ENCODE measurements around the gene CTNND2. TPM values are rescaled to one million over a fixed set of nuclear protein-coding genes. Genes with fewer than 3 reads are reported as not detected.

Gene CTNND2
- total and polyA plus RNA-seq, 10 of the 15 experiments (the other 5 are each of a cell fraction or from before 2014, with no cell fraction given): 0.02 to 0.16 (median 0.04) TPM; not detected in 7

DNA sequence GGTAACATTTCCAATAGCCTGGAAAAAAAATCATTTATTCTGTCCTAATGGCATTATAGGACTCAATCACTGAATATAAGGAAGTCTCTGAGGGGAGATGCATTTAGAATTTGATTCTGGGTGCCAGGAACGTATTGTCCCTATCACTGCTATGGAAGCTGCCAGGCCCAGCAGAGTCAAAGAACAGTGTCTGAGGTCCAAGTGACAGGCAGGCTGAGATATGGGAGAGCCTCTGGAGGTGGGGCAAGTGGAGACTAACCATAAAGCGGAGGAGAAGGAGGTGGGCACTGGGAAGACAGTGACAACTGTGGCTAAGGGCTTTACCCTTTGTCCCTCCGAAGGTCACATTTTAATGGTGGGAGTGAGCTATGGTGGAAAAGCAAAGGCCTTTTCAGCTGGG is 505.5 kb downstream of the CTNND2 start:
- no peak overlapping the region for H3K27ac ChIP-seq (ENCODE audit: control insufficient read depth, insufficient read depth)
- no peaks in the 10 kb centered on the region for H3K9me3 ChIP-seq (replicated peaks; ENCODE audit: control insufficient read depth, insufficient read depth, low read length)
- no peaks in the 10 kb centered on the region for H3K36me3 ChIP-seq (ENCODE audit: control insufficient read depth in 2 of 2, insufficient read depth in 2 of 2, low read length in 1 of 2)
- no peak for DNase-seq (ENCODE audit: low read depth, low spot score)
- H3K9ac ChIP-seq (ENCODE audit: control insufficient read depth, insufficient read depth, low read length): no peak overlapping the region
- SMC1A ChIA-PET (ENCODE audit: uncharacterized antibody, unreplicated experiment): no interaction called here
- no peak for ATAC-seq
- RAD21 ChIA-PET (ENCODE audit: unreplicated experiment): no interaction called here
- H2AFZ ChIP-seq (ENCODE audit: control insufficient read depth, low read depth, low read length): no peak overlapping the region
- WGBS (ENCODE audit: insufficient coverage, insufficient replicate concordance, low lambda C conversion rate, missing lambda C conversion rate): 21% methylated on average over 3 of the region's 3 CpGs
- H3K27me3 ChIP-seq (replicated peaks in 1 of 2; ENCODE audit: control insufficient read depth in 2 of 2, insufficient read depth in 2 of 2, low read length in 1 of 2): no peaks in the 10 kb centered on the region
- no peak overlapping the region for H3K4me2 ChIP-seq (ENCODE audit: control insufficient read depth, insufficient read depth)
- H3K4me3 ChIP-seq: no peak overlapping the region
- CTCF ChIA-PET: no interaction called here
- no peaks in the 10 kb centered on the region for H3K79me2 ChIP-seq (ENCODE audit: control insufficient read depth, insufficient read depth, low read length)
- no peak for FAIRE-seq
- no TSS peak for BruUV-seq (replicated peaks)
- in situ Hi-C loops (cut with MboI) (no loop called here), intact Hi-C loops (cut with micrococcal nuclease; ENCODE audit: unreplicated experiment) (no loop called here)
- POLR2A ChIA-PET: interaction anchor here (0.6 kb wide), 1 partner anchor 46 kb away, joined by 4 read pairs; no protein-coding TSS in a partner anchor
- no peaks in the 10 kb centered on the region for H3K4me1 ChIP-seq (ENCODE audit: control insufficient read depth, insufficient read depth, low read length)
- no peaks in the 10 kb centered on the region for H4K20me1 ChIP-seq (ENCODE audit: control insufficient read depth, insufficient read depth)
- TF ChIP-seq HCFC1 (IDR thresholded peaks at IDR 0.05; ENCODE audit: low read length): no peak
- no peak for TF ChIP-seq ZBTB11 (CRISPR knock-in tag; IDR thresholded peaks at IDR 0.05)
- no peak for TF ChIP-seq RUNX3 (IDR thresholded peaks at IDR 0.05; ENCODE audit: low read length)
- no peak for TF ChIP-seq DPF2 (IDR thresholded peaks at IDR 0.05)
- TF ChIP-seq ZBTB4 (CRISPR knock-in tag; IDR thresholded peaks at IDR 0.05): no peak
- TF ChIP-seq, protein P1, sequence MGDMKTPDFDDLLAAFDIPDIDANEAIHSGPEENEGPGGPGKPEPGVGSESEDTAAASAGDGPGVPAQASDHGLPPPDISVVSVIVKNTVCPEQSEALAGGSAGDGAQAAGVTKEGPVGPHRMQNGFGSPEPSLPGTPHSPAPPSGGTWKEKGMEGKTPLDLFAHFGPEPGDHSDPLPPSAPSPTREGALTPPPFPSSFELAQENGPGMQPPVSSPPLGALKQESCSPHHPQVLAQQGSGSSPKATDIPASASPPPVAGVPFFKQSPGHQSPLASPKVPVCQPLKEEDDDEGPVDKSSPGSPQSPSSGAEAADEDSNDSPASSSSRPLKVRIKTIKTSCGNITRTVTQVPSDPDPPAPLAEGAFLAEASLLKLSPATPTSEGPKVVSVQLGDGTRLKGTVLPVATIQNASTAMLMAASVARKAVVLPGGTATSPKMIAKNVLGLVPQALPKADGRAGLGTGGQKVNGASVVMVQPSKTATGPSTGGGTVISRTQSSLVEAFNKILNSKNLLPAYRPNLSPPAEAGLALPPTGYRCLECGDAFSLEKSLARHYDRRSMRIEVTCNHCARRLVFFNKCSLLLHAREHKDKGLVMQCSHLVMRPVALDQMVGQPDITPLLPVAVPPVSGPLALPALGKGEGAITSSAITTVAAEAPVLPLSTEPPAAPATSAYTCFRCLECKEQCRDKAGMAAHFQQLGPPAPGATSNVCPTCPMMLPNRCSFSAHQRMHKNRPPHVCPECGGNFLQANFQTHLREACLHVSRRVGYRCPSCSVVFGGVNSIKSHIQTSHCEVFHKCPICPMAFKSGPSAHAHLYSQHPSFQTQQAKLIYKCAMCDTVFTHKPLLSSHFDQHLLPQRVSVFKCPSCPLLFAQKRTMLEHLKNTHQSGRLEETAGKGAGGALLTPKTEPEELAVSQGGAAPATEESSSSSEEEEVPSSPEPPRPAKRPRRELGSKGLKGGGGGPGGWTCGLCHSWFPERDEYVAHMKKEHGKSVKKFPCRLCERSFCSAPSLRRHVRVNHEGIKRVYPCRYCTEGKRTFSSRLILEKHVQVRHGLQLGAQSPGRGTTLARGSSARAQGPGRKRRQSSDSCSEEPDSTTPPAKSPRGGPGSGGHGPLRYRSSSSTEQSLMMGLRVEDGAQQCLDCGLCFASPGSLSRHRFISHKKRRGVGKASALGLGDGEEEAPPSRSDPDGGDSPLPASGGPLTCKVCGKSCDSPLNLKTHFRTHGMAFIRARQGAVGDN (IDR thresholded peaks at IDR 0.05): no peak
- TF ChIP-seq ZNF24 (IDR thresholded peaks at IDR 0.05): no peak
- TF ChIP-seq CBFB (IDR thresholded peaks at IDR 0.05; ENCODE audit: low read depth): no peak
- TF ChIP-seq HDAC6 (IDR thresholded peaks at IDR 0.05; ENCODE audit: unreplicated experiment): no peak
- TF ChIP-seq ZNF384 (IDR thresholded peaks at IDR 0.05; ENCODE audit: borderline replicate concordance, low read depth, low read length): no peak
- TF ChIP-seq NFXL1 (IDR thresholded peaks at IDR 0.05; ENCODE audit: borderline replicate concordance): no peak
- no peak for TF ChIP-seq BCLAF1 (IDR thresholded peaks at IDR 0.05)

All from GM12878 (cell line).